ENCODE results near the gene SGMS1.

The SGMS1 gene

DNA sequence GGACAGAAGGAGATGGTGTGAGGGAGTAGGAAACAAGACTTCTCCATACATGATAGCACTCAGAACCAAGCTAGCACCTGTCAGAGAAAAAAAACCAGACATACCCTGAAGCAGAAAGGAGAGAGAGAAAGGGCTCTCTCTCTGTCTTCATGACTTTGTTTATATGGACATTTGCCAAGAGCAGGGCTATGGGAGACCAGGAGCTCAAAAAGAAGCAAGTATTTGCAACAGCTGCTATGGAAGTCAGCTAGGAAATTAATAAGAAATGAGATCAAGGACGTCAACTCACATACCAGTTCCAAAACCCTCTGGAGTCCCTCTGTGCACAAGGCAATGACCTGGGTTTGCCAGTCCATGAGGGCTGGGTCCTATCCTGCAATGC is 111.6 kb downstream of the SGMS1 start:
- no peak for DNase-seq (ENCODE audit: low spot score)

DNA sequence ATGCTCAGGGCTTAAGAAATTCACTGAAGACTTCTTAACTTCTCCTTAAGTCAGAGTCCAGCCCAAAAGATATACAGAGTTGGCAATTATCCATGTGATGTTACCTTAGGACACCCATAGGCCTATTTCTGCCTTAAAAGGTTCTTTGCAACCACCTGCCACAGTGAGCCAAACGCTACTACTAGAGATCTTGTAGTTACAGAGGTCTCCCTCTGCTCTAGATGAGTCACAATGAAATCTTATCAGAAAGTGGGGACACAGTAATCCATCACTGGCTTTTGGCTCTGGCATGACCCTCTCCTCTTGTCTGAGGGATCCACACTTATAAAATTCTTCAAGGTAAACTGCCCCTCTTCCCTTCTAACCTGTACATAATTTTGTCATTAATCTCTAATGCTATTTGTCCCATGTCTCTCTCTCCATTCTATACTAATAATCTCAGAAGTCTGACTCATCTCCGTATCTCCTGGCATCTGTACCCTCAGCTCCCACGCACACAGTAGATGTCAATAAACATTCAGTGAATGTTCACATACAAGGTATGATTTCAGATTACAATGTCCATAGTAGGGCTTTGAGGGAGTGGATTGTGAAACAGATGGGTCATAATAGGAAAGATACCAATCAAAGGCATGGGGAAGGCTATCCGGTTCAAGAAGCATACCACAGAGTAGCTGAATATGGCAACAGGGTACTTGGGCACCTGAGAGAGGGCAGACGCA is 112.1 kb downstream of the SGMS1 start:
- TF ChIP-seq, protein P1, sequence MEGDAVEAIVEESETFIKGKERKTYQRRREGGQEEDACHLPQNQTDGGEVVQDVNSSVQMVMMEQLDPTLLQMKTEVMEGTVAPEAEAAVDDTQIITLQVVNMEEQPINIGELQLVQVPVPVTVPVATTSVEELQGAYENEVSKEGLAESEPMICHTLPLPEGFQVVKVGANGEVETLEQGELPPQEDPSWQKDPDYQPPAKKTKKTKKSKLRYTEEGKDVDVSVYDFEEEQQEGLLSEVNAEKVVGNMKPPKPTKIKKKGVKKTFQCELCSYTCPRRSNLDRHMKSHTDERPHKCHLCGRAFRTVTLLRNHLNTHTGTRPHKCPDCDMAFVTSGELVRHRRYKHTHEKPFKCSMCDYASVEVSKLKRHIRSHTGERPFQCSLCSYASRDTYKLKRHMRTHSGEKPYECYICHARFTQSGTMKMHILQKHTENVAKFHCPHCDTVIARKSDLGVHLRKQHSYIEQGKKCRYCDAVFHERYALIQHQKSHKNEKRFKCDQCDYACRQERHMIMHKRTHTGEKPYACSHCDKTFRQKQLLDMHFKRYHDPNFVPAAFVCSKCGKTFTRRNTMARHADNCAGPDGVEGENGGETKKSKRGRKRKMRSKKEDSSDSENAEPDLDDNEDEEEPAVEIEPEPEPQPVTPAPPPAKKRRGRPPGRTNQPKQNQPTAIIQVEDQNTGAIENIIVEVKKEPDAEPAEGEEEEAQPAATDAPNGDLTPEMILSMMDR (IDR thresholded peaks at IDR 0.05; ENCODE audit: extremely low read depth, missing control alignments) = no peak
- DNase-seq (ENCODE audit: low spot score) = no peak

More for the DNA sequence above, 111.6 kb downstream of the SGMS1 start:
- TF ChIP-seq, protein P1 (IDR thresholded peaks at IDR 0.05; ENCODE audit: extremely low read depth, missing control alignments) = no peak

DNA sequence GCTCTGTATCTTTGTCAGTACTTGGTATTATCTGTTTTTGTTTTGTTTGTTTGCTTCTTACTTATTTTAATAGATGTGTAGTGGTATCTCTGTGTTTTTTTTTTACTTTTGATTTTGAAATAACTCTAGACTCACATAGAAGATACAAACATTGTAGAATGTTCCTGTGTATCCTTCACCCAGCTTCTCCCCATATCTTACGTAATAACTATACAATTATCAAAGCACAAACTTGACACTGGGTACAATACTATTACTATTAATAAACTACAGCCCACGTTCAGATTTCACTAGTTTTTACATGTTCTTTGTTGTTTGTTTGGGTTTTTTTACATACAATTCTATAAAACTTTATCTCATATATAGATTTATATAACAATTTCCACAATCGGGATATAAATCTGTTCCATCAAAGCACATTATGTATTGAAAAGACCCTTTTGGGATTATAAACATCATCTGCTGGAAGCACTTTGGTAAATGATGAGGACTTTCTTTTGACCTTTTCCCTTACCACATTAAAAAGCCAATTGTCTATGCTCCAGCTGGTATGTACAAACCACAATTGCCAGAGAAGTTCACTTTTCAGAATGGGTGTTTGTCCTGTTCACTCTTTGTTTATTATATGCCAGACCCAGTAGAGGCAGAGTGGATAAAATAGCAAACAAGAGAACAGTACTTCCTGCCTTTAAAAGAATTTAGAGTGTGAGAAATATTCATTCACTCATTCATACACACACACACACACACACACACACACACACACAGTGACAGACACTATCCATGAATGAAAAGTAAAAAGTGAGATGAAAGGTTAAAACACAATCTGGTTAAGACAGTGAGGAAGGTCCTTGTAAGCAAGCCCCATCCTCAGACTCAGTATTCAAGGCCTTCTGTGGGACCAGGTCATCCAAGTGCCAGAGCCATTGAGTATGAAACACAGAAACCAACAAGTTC is 113.0 kb downstream of the SGMS1 start:
- DNase-seq (ENCODE audit: low spot score) = no peak
- TF ChIP-seq, protein P1 (IDR thresholded peaks at IDR 0.05; ENCODE audit: extremely low read depth, missing control alignments) = no peak

DNA sequence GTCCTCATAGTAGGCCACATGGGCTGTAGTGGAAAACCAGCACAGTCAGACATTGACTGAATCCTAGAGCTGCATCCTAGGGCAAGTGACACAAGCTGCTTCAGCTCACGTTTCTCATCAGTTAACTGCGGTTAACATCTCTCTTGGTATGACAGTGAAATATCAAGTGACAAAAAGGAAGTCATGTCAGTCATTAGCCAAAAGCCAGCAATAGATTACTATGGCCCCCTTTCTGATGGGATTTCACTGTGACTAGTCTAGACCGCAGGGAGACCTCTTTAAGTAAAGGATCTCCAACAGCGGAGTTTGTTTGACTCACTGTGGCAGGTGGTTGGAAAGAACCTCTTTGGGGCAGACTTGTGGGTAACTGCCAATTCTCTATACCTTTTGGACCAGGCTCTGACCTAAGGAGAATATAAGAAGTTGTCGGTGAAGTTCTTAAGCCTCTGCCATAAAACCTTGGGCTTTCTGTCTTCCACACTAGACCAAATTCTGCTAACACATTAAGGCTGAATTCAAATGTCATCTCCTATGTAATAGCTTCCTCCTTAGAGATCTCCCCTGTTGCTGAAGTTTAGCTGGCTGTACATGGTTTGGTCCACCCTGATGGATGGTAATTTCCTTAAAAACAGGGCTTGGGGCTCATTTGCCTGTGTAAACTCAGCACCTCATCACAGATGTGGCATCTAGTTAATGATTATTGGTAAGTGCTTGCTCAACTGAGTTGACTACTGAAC is 115.3 kb downstream of the SGMS1 start:
- TF ChIP-seq, protein P1 (IDR thresholded peaks at IDR 0.05; ENCODE audit: extremely low read depth, missing control alignments) = no peak
- peak; percentile 77 for DNase-seq (ENCODE audit: low spot score)

DNA sequence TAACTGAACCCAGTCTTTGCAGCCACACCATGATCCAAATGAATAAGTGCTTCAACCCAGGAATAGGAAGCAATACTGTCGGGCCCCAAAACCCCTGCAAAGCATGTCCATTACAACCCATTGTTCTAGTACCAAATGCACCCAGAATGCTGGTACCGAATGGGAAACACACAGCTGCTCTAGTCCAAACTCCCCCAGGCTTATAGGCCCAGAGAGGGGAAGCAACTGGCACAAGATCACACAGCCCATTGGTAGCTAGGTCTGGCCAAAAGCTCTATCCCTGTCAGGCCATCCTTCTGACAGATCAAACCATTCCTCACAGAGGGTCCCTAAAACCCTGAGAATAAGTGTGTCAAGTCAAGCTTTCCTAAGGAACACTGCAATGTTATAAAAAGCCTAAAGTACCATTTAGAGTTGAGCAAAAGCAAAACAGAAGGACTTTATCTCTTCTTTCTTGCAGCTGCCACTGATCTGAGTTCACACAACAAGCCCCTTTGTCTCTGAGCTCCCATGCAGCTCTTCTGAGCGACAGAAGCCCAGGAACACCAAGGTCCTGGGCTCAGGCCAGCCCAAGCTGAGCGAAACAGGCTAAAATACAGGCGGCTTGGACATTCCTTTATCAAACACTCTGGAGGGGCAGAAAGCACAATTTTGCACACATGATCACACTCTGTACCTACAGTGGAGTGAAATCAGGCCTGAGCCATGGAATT is 116.7 kb downstream of the SGMS1 start:
- DNase-seq (ENCODE audit: low spot score) = no peak
- TF ChIP-seq, protein P1 (IDR thresholded peaks at IDR 0.05; ENCODE audit: extremely low read depth, missing control alignments) = no peak

DNA sequence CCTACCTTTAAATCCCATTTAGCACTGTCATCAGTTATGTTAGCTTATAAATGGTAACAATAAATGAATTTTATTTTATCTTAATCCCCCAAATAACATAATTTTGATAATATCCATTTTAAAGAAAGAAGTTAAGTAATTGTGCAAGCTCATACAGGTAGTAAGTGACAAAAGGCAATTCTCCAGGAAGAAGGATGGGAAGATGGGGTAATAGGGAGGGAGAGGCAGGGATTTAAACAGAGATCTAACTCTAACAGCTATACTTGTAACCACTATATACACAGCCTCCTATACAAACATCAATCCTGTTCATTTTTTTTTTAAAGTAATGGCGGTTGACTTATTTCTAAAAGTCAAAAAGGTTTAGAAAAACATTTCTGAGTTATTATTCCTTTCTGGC is 119.4 kb downstream of the SGMS1 start:
- no peak for DNase-seq (ENCODE audit: low spot score)
- TF ChIP-seq, protein P1 (IDR thresholded peaks at IDR 0.05; ENCODE audit: extremely low read depth, missing control alignments) = no peak

Data from GM20000 (cell line).